Spinal cord (tissue), 10 donors: ENCODE results near the gene ABTB2. TPM values are rescaled to one million over a fixed set of nuclear protein-coding genes. Genes with fewer than 3 reads are reported as not detected.

Experiments used
- DNase-seq, 6 donors: peaks; one replicate each; pipeline versions ENCODE4 v3.0.0 to v3.0.0-alpha.2; 2013 to 2015; ENCODE audit warnings: low spot score in 6 of 6, low read depth in 4 of 6
- H3K27ac ChIP-seq: one replicate; pipeline ENCODE4 v1.5.1; 2013; ENCODE audit warnings: low read depth, low read length, control low read depth
- H3K27me3 ChIP-seq: one replicate; pipeline ENCODE4 v1.6.1; 2013; ENCODE audit warnings: low read length; ENCODE audit not compliant: control insufficient read depth, insufficient read depth
- H3K36me3 ChIP-seq: one replicate; pipeline ENCODE4 v1.6.1; 2013; ENCODE audit warnings: low read length; ENCODE audit not compliant: control insufficient read depth, insufficient read depth
- H3K4me1 ChIP-seq: one replicate; pipeline ENCODE4 v1.6.1; 2013; ENCODE audit warnings: low read length; ENCODE audit not compliant: control insufficient read depth, insufficient read depth
- H3K4me3 ChIP-seq: one replicate; pipeline ENCODE4 v1.5.1; 2013; ENCODE audit warnings: low read depth, low read length, control low read depth
- H3K9me3 ChIP-seq: one replicate; pipeline ENCODE4 v1.6.1; 2013; ENCODE audit warnings: low read length; ENCODE audit not compliant: control insufficient read depth, insufficient read depth
- WGBS: methylation state at CpG from one replicate; pipeline ENCODE4 v1.1.5; 2013; ENCODE audit warnings: missing lambda C conversion rate; ENCODE audit not compliant: insufficient coverage; 5-methylcytosine and 5-hydroxymethylcytosine counted together
- long read RNA-seq, 4 donors: transcript quantifications; one replicate each; lab custom pipeline, GENCODE V29; 2026
- polyA plus RNA-seq, 2 donors: library from polyadenylated mRNA; unstranded; fragments of 120-200 nt; gene quantifications; one replicate each; pipeline ENCODE4 v1.2.1, GENCODE V29; 2013; ENCODE audit not compliant: insufficient read length in 2 of 2
- total RNA-seq, 2 donors: library from RNA; depleted of rRNA in 1 of 2; stranded (reverse); fragments of 120-200 nt in 1 of 2; fragments of >200 nt in 1 of 2; gene quantifications; one replicate each; pipeline versions ENCODE4 v1.2.3 to v1.2.4, GENCODE V29; 2013 to 2014
- donor health status: healthy.

Gene ABTB2
- 1 to 10 TPM; 4.0 to 4.6 TPM for total RNA-seq
- polyA plus RNA-seq: 10 to 100 TPM; 14.3 to 16.8 TPM
- long read RNA-seq, donor 1, full-length matches to known transcripts: 1 of 1 reads
- long read RNA-seq, donor 1, partial matches to known transcripts: 0 of 1 reads
- long read RNA-seq, donor 1, other reads (novel, unspliced or antisense): 0 of 1 reads
- long read RNA-seq, donor 2: 0 reads
- long read RNA-seq, donor 3, full-length matches to known transcripts: 1 of 1 reads
- long read RNA-seq, donor 3, partial matches to known transcripts: 0 of 1 reads
- long read RNA-seq, donor 3, other reads (novel, unspliced or antisense): 0 of 1 reads
- long read RNA-seq, donor 4: 0 reads

- 0% methylated on average over 39 of the region's 57 CpGs for WGBS
- peaks cover 11% of the 10 kb centered on the region for H3K27me3 ChIP-seq
- H3K9me3 ChIP-seq: no peaks in the 10 kb centered on the region
- H3K4me3 ChIP-seq: peak within 1 kb of the TSS; percentile 66
- H3K27ac ChIP-seq: peak within 1 kb of the TSS; percentile 66
- peaks cover 28% of the 10 kb centered on the region for H3K4me1 ChIP-seq
- no peaks in the 10 kb centered on the region for H3K36me3 ChIP-seq
- peak; percentile 83 to 98 (median 94) for DNase-seq
Observed at GRCh38 chr11:34357701-34358257, at the start of gene ABTB2. Gene ABTB2, minus strand, starts transcription at chr11:34358010.

GRCh38 chr11:34407121-34407813 is 49.5 kb upstream of the ABTB2 start:
- DNase-seq: no peak
- H3K9me3 ChIP-seq: no peaks in the 10 kb centered on the region
- no peaks in the 10 kb centered on the region for H3K27me3 ChIP-seq
- H3K4me3 ChIP-seq: no peak overlapping the region
- no peaks in the 10 kb centered on the region for H3K4me1 ChIP-seq
- no CpG with 5 or more reads among the region's 2 CpGs for WGBS
- H3K27ac ChIP-seq: no peak overlapping the region
- H3K36me3 ChIP-seq: no peaks in the 10 kb centered on the region

GRCh38 chr11:34406413-34406812 is 48.6 kb upstream of the ABTB2 start:
- Histone ChIP-seq H3K27ac (no peak overlapping the region), H3K9me3 (no peaks in the 10 kb centered on the region), H3K4me3 (no peak overlapping the region), H3K36me3 (no peaks in the 10 kb centered on the region), H3K27me3 (no peaks in the 10 kb centered on the region), H3K4me1 (no peaks in the 10 kb centered on the region)
- WGBS: no CpG with 5 or more reads among the region's 3 CpGs
- DNase-seq: no peak

GRCh38 chr11:34405079-34405858 is 47.5 kb upstream of the ABTB2 start:
- H3K27ac ChIP-seq: no peak overlapping the region
- H3K9me3 ChIP-seq: no peaks in the 10 kb centered on the region
- no peak for DNase-seq
- H3K4me1 ChIP-seq: no peaks in the 10 kb centered on the region
- 100% methylated on average over 1 of the region's 7 CpGs for WGBS
- H3K27me3 ChIP-seq: no peaks in the 10 kb centered on the region
- no peaks in the 10 kb centered on the region for H3K36me3 ChIP-seq
- H3K4me3 ChIP-seq: no peak overlapping the region

GRCh38 chr11:34404280-34404679 is 46.5 kb upstream of the ABTB2 start:
- DNase-seq: no peak
- Histone ChIP-seq H3K9me3 (no peaks in the 10 kb centered on the region), H3K36me3 (no peaks in the 10 kb centered on the region), H3K27me3 (no peaks in the 10 kb centered on the region), H3K27ac (no peak overlapping the region), H3K4me1 (no peaks in the 10 kb centered on the region), H3K4me3 (no peak overlapping the region)
- 96% methylated on average over 2 of the region's 6 CpGs for WGBS

DNA sequence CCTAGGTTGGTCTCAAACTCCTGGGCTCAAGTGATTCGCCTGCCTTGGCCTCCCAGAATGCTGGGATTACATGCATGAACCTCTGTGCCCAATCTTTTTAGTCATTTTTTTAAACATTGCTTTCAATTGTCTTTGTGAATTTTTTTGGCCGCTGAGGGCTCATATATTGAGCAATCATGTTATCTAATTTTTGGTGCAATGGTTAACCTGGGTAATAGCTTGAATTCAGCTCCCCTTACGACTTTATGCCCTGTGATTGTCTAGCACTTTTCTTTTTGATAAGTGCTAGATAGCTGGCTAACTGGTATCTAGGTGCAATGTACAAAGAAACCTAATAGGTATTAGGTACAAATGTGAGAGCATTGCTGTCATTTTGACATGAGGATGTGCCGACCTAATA is 45.6 kb upstream of the ABTB2 start:
- no peaks in the 10 kb centered on the region for H3K36me3 ChIP-seq
- H3K4me3 ChIP-seq: no peak overlapping the region
- no peaks in the 10 kb centered on the region for H3K9me3 ChIP-seq
- 86% methylated on average over 1 of the region's 4 CpGs for WGBS
- DNase-seq: no peak
- H3K27me3 ChIP-seq: no peaks in the 10 kb centered on the region
- no peak overlapping the region for H3K27ac ChIP-seq
- H3K4me1 ChIP-seq: no peaks in the 10 kb centered on the region

- H3K27ac ChIP-seq: no peak overlapping the region
- no CpG with 5 or more reads among the region's 2 CpGs for WGBS
- H3K4me1 ChIP-seq: no peaks in the 10 kb centered on the region
- no peaks in the 10 kb centered on the region for H3K9me3 ChIP-seq
- H3K27me3 ChIP-seq: no peaks in the 10 kb centered on the region
- no peaks in the 10 kb centered on the region for H3K36me3 ChIP-seq
- H3K4me3 ChIP-seq: no peak overlapping the region
- peak in 1 of 6 donors; percentile 79 for DNase-seq
Observed at GRCh38 chr11:34397811-34398210, 40.0 kb upstream of the ABTB2 start.

DNA sequence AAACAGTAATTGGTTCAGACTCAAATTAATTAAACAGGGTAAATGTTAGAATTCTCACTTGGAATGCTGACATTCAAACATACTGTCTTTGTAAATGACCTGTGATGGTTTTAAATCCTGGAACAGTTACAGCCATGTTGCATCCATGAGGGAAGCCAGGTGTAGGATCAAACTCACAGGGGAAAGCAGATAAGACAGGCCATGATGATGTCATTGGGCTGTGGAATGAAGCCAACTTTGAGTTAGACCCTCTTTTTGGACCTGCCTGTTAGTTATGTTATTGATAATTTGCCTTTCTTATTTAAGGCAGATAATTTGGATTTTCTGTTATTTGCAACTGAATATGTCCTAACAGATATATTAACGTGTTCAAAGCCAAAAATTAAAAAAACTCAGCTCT is 39.3 kb upstream of the ABTB2 start:
- WGBS: no CpG with 5 or more reads among the region's 1 CpG
- H3K36me3 ChIP-seq: no peaks in the 10 kb centered on the region
- no peaks in the 10 kb centered on the region for H3K4me1 ChIP-seq
- no peak overlapping the region for H3K27ac ChIP-seq
- H3K27me3 ChIP-seq: no peaks in the 10 kb centered on the region
- no peak overlapping the region for H3K4me3 ChIP-seq
- no peak for DNase-seq
- no peaks in the 10 kb centered on the region for H3K9me3 ChIP-seq

DNA sequence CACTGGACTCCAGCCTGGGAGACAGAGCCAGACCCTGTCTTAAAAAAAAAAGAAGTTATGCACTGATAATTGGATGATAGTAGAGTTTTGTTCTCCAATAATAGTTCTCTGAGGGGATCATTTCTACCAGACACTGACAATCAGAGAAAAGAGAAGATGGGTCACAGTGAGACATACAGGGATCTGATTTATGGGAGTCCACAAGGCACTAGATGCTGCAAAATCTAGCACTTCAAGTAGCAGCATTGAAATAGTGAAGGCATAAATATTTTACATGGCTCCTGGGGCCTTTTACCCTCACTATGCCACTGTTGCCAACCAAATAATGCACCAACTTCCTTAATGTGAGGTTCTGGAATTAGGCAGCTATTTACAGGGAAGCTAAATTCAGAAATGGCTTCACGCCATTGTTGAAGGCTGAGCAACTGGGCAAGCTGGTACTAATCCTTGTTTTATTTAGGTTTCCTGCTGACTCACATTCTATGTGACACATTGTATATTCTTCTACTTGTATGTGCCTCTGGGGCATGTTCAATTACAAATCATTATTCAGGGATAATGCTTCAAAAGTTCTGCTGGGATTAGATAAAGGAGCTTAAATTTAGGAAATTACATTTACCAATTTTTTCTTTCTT is 38.2 kb upstream of the ABTB2 start:
- no peak overlapping the region for H3K4me3 ChIP-seq
- no peaks in the 10 kb centered on the region for H3K36me3 ChIP-seq
- no peaks in the 10 kb centered on the region for H3K27me3 ChIP-seq
- no peaks in the 10 kb centered on the region for H3K4me1 ChIP-seq
- WGBS: no CpG with 5 or more reads among the region's 1 CpG
- peak in 2 of 6 donors; percentile 6 to 77 for DNase-seq
- H3K27ac ChIP-seq: no peak overlapping the region
- no peaks in the 10 kb centered on the region for H3K9me3 ChIP-seq
